Colon (tissue), 2 donors: Measurements from ENCODE around the gene MPZ.
"Not testable (repeated sequence)": the region's sequence is repeated elsewhere in the genome, so short reads cannot be mapped to it uniquely, and the experiment has no call there.

Experiments
- FAIRE-seq: peaks from 2 replicates; lab custom pipeline; 2012; peaks lifted over from hg19 to GRCh38; lab: Jason Lieb, UNC
- donor health status: control.
- donor health status: control.

The MPZ gene

GRCh38 chr1:161309868-161310267, at the start of gene MPZ:
TSS of gene MPZ (minus strand) at chr1:161309968. CDS start at chr1:161309905, 63 bp downstream.
- no peak for FAIRE-seq

- FAIRE-seq, result no peak
Observed at GRCh38 chr1:161359291-161359690, 49.5 kb upstream of the MPZ start.

GRCh38 chr1:161357073-161357472, 47.3 kb upstream of the MPZ start:
- FAIRE-seq, result no peak

GRCh38 chr1:161351482-161351881, 41.7 kb upstream of the MPZ start:
- no peak for FAIRE-seq

GRCh38 chr1:161350671-161351070, 40.9 kb upstream of the MPZ start:
- FAIRE-seq, result no peak

- FAIRE-seq, result no peak
Observed at GRCh38 chr1:161342821-161343220, 33.1 kb upstream of the MPZ start.

- no peak for FAIRE-seq
Observed at GRCh38 chr1:161342177-161342576, 32.4 kb upstream of the MPZ start.

GRCh38 chr1:161335796-161336195, 26.0 kb upstream of the MPZ start:
- no peak for FAIRE-seq

- no peak for FAIRE-seq
Observed at GRCh38 chr1:161333166-161333565, 23.4 kb upstream of the MPZ start.

- no peak for FAIRE-seq
Observed at GRCh38 chr1:161330346-161330745, 20.6 kb upstream of the MPZ start.

- no peak for FAIRE-seq
Observed at GRCh38 chr1:161324020-161324419, 14.3 kb upstream of the MPZ start.

GRCh38 chr1:161315841-161316674, 6.3 kb upstream of the MPZ start:
- FAIRE-seq, result not testable (repeated sequence)

GRCh38 chr1:161314201-161314981, 4.6 kb upstream of the MPZ start, which contains the start of gene SDHC:
TSS of gene SDHC (plus strand) at chr1:161314381. CDS start at chr1:161314406, 25 bp downstream.
- FAIRE-seq, result no peak

- no peak for FAIRE-seq
Observed at GRCh38 chr1:161313554-161314200, 3.9 kb upstream of the MPZ start.

GRCh38 chr1:161311595-161312181, 1.9 kb upstream of the MPZ start:
- no peak for FAIRE-seq

GRCh38 chr1:161307892-161308638, 1.7 kb downstream of the MPZ start:
- no peak for FAIRE-seq

- FAIRE-seq, result no peak
Observed at GRCh38 chr1:161307230-161307768, 2.5 kb downstream of the MPZ start.

- FAIRE-seq, result no peak
Observed at GRCh38 chr1:161305867-161306519, 3.8 kb downstream of the MPZ start.

- no peak for FAIRE-seq
Observed at GRCh38 chr1:161304927-161305866, 4.6 kb downstream of the MPZ start.

GRCh38 chr1:161300478-161300877, 9.3 kb downstream of the MPZ start:
- no peak for FAIRE-seq
